ENCODE results near the gene EIF5AL1. TPM values are rescaled to one million over a fixed set of nuclear protein-coding genes. Genes with fewer than 3 reads are reported as not detected.

The EIF5AL1 gene
- total RNA-seq, 6 experiments from 2014 or later, result 0.31 to 0.54 (median 0.44) TPM; not detected in 1

GRCh38 chr10:79559726-79560125, 47.4 kb downstream of the EIF5AL1 start:
- 65% methylated on average over 2 of the region's 2 CpGs for WGBS (ENCODE audit: insufficient coverage, low coverage, low lambda C conversion rate, missing lambda C conversion rate)
- TF ChIP-seq POLR2A (IDR thresholded peaks at IDR 0.05) (no peak), CTCF (IDR thresholded peaks at IDR 0.05) (no peak)
- Histone ChIP-seq H3K9me3 (no peaks in the 10 kb centered on the region), H3K36me3 (no peaks in the 10 kb centered on the region), H3K4me1 (peaks cover 0 to 8% (median 3%) of the 10 kb centered on the region in 4 donors), H3K27me3 (no peaks in the 10 kb centered on the region), H3K4me3 (no peak overlapping the region), H3K27ac (no peak overlapping the region)
- intact Hi-C loops (cut with DNase I), result no loop called here
- ATAC-seq, result no peak
- DNase-seq, result no peak

GRCh38 chr10:79560160-79560709, 47.9 kb downstream of the EIF5AL1 start, which contains the start of gene SFTPA2:
TSS of gene SFTPA2 (minus strand) at chr10:79560407. CDS start at chr10:79559483, 924 bp downstream.
- H3K36me3 ChIP-seq, result no peaks in the 10 kb centered on the region
- WGBS (ENCODE audit: insufficient coverage, low coverage, low lambda C conversion rate, missing lambda C conversion rate), result 100% methylated on average over 1 of the region's 1 CpG
- H3K27ac ChIP-seq, result no peak within 1 kb of the TSS
- no peaks in the 10 kb centered on the region for H3K27me3 ChIP-seq
- DNase-seq (no peak), ATAC-seq (no peak)
- TF ChIP-seq CTCF (IDR thresholded peaks at IDR 0.05) (no peak), POLR2A (IDR thresholded peaks at IDR 0.05) (no peak)
- H3K4me3 ChIP-seq, result no peak within 1 kb of the TSS
- no peaks in the 10 kb centered on the region for H3K9me3 ChIP-seq
- peaks cover 0 to 8% (median 3%) of the 10 kb centered on the region in 4 donors for H3K4me1 ChIP-seq
- intact Hi-C loops (cut with DNase I), result no loop called here

GRCh38 chr10:79561257-79561656, 48.9 kb downstream of the EIF5AL1 start:
- TF ChIP-seq CTCF (IDR thresholded peaks at IDR 0.05) (no peak), POLR2A (IDR thresholded peaks at IDR 0.05) (no peak)
- H3K27ac ChIP-seq, result peak overlapping the region in 1 of 3 donors; percentile 6
- ATAC-seq, result peak; percentile 76 to 88 (median 84)

GRCh38 chr10:79562135-79562756, 49.9 kb downstream of the EIF5AL1 start:
- WGBS (ENCODE audit: insufficient coverage, low coverage, low lambda C conversion rate, missing lambda C conversion rate), result 10% methylated on average over 10 of the region's 17 CpGs
- ATAC-seq (peak; percentile 94 to 96 (median 96)), DNase-seq (peak; percentile 82 to 87 (median 83))
- TF ChIP-seq POLR2A (IDR thresholded peaks at IDR 0.05), result no peak
- TF ChIP-seq CTCF (IDR thresholded peaks at IDR 0.05), result peak; percentile 75 to 92 (median 91)
- H3K4me3 ChIP-seq, result no peak overlapping the region
- peak overlapping the region in 1 of 3 donors; percentile 6 for H3K27ac ChIP-seq
- H3K9me3 ChIP-seq, result no peaks in the 10 kb centered on the region
- H3K27me3 ChIP-seq, result no peaks in the 10 kb centered on the region
- no peaks in the 10 kb centered on the region for H3K36me3 ChIP-seq
- peaks cover 0 to 8% (median 3%) of the 10 kb centered on the region in 4 donors for H3K4me1 ChIP-seq
- intact Hi-C loops (cut with DNase I), result no loop called here

More at GRCh38 chr10:79561257-79561656, 48.9 kb downstream of the EIF5AL1 start:
- Histone ChIP-seq H3K4me1 (peaks cover 0 to 8% (median 3%) of the 10 kb centered on the region in 4 donors), H3K9me3 (no peaks in the 10 kb centered on the region), H3K36me3 (no peaks in the 10 kb centered on the region), H3K4me3 (no peak overlapping the region), H3K27me3 (no peaks in the 10 kb centered on the region)
- DNase-seq, result peak; percentile 47 to 73 (median 68)
- intact Hi-C loops (cut with DNase I), result no loop called here
- 17% methylated on average over 2 of the region's 3 CpGs for WGBS (ENCODE audit: insufficient coverage, low coverage, low lambda C conversion rate, missing lambda C conversion rate)

All from right lobe of liver (tissue), 6 donors.